OCI-LY3 (cell line): ENCODE measurements around the gene SHISA4.

Experiments
- H2AFZ ChIP-seq: fragments of 200-600, 300-600 bp; shearing (Covaris generic); 2 replicates; pipeline ENCODE4 v1.6.0; 2014; ENCODE audit warnings: antibody characterized with exemption, low read depth, low read length
- H3K27ac ChIP-seq: fragments of 200-600, 300-600 bp; sonication (generic); 2 replicates; pipeline ENCODE4 v1.5.1; 2014; ENCODE audit warnings: mild to moderate bottlenecking, low read length, moderate library complexity, mixed read lengths
- H3K27me3 ChIP-seq: fragments of 200-600, 300-600 bp; sonication (generic); 2 replicates; pipeline ENCODE4 v1.6.1; 2014; ENCODE audit warnings: low read depth, low read length, mixed read lengths
- H3K36me3 ChIP-seq: fragments of 200-600, 300-600 bp; sonication (generic); replicated peaks from 2 replicates; pipeline ENCODE3; 2014; ENCODE audit warnings: low read depth, low read length, mixed read lengths
- H3K4me1 ChIP-seq: fragments of 300-600, 200-600 bp; sonication (generic); 2 replicates; pipeline ENCODE4 v1.6.1; 2014; ENCODE audit warnings: low read length, mixed read lengths
- H3K4me2 ChIP-seq: fragments of 200-600, 300-600 bp; sonication (generic); 2 replicates; pipeline ENCODE4 v1.6.1; 2014; ENCODE audit warnings: low read length, mixed read lengths
- H3K4me3 ChIP-seq: fragments of 300-600, 200-600 bp; sonication (generic); 2 replicates; pipeline ENCODE4 v1.5.1; 2014; ENCODE audit warnings: antibody characterized with exemption, mild to moderate bottlenecking, low read length, moderate library complexity
- H3K79me2 ChIP-seq: fragments of 300-600, 200-600 bp; shearing (Covaris generic); 2 replicates; pipeline ENCODE4 v1.6.1; 2014; ENCODE audit warnings: mild to moderate bottlenecking, low read length, mixed read lengths
- H3K9ac ChIP-seq: fragments of 300-600, 200-600 bp; shearing (Covaris generic); 2 replicates; pipeline ENCODE4 v1.6.0; 2014; ENCODE audit warnings: mild to moderate bottlenecking, low read length, moderate library complexity
- H3K9me3 ChIP-seq: fragments of 200-600, 300-600 bp; shearing (Covaris generic); 2 replicates; pipeline ENCODE4 v1.6.1; 2014; ENCODE audit warnings: low read length, mixed read lengths; ENCODE audit not compliant: insufficient read depth
- H4K20me1 ChIP-seq: fragments of 200-600, 300-600 bp; sonication (generic); 2 replicates; pipeline ENCODE4 v1.6.1; 2016; ENCODE audit warnings: low read length, mixed read lengths; ENCODE audit not compliant: insufficient read depth
- CTCF ChIP-seq: fragments of 200-600, 300-600 bp; sonication (generic); IDR thresholded peaks from 2 replicates; pipeline ENCODE4 v1.5.1; 2014; ENCODE audit warnings: antibody characterized with exemption, low read length, low read depth
- EZH2phosphoT487 ChIP-seq: fragments of 200-600 bp; shearing (Covaris generic); IDR thresholded peaks from 2 replicates; pipeline ENCODE4 v1.6.1; 2018; ENCODE audit warnings: antibody characterized with exemption, mixed run types, low read depth

The SHISA4 gene

GRCh38 chr1:201892211-201892610, 3.5 kb downstream of the SHISA4 start:
- Histone ChIP-seq H3K9ac (no peak overlapping the region), H3K27ac (no peak overlapping the region), H3K9me3 (no peaks in the 10 kb centered on the region), H4K20me1 (no peaks in the 10 kb centered on the region), H3K4me3 (no peak overlapping the region), H3K27me3 (peaks cover 4% of the 10 kb centered on the region; the same call in 1 of the 2 replicates), H3K79me2 (no peaks in the 10 kb centered on the region), H3K36me3 (no peaks in the 10 kb centered on the region), H3K4me1 (peaks cover 5% of the 10 kb centered on the region; the same call in 1 of the 2 replicates), H2AFZ (no peak overlapping the region), H3K4me2 (no peak overlapping the region)
- TF ChIP-seq CTCF (no peak), EZH2phosphoT487 (no peak)

- Histone ChIP-seq H3K79me2 (no peaks in the 10 kb centered on the region), H3K4me1 (peaks cover 5% of the 10 kb centered on the region; the same call in 1 of the 2 replicates), H4K20me1 (no peaks in the 10 kb centered on the region), H3K4me2 (no peak overlapping the region), H3K4me3 (no peak overlapping the region), H3K9ac (no peak overlapping the region), H3K27me3 (peaks cover 4% of the 10 kb centered on the region; the same call in 1 of the 2 replicates), H2AFZ (no peak overlapping the region), H3K36me3 (no peaks in the 10 kb centered on the region), H3K27ac (no peak overlapping the region), H3K9me3 (no peaks in the 10 kb centered on the region)
- no peak for TF ChIP-seq EZH2phosphoT487
- no peak for TF ChIP-seq CTCF
These were observed 4.7 kb downstream of the SHISA4 start for GRCh38 chr1:201893431-201893830.

- H3K36me3 ChIP-seq: no peaks in the 10 kb centered on the region
- no peaks in the 10 kb centered on the region for H3K9me3 ChIP-seq
- H3K79me2 ChIP-seq: no peaks in the 10 kb centered on the region
- no peaks in the 10 kb centered on the region for H4K20me1 ChIP-seq
- no peak for TF ChIP-seq EZH2phosphoT487
- TF ChIP-seq CTCF: no peak
- no peak overlapping the region for H3K4me2 ChIP-seq
- no peak overlapping the region for H3K4me3 ChIP-seq
- H3K4me1 ChIP-seq: peaks cover 5% of the 10 kb centered on the region; the same call in 1 of the 2 replicates
- no peak overlapping the region for H3K9ac ChIP-seq
- H3K27me3 ChIP-seq: peaks cover 4% of the 10 kb centered on the region; the same call in 1 of the 2 replicates
- no peak overlapping the region for H2AFZ ChIP-seq
- H3K27ac ChIP-seq: no peak overlapping the region
These were observed 5.8 kb downstream of the SHISA4 start for GRCh38 chr1:201894343-201895119.

- Histone ChIP-seq H3K27ac (no peak overlapping the region), H3K4me1 (peaks cover 5% of the 10 kb centered on the region; the same call in 1 of the 2 replicates), H3K9me3 (no peaks in the 10 kb centered on the region), H3K4me2 (no peak overlapping the region), H3K79me2 (no peaks in the 10 kb centered on the region), H3K36me3 (no peaks in the 10 kb centered on the region), H3K27me3 (peaks cover 4% of the 10 kb centered on the region; the same call in 1 of the 2 replicates), H2AFZ (no peak overlapping the region), H3K9ac (no peak overlapping the region), H3K4me3 (no peak overlapping the region), H4K20me1 (no peaks in the 10 kb centered on the region)
- no peak for TF ChIP-seq CTCF
These were observed 6.5 kb downstream of the SHISA4 start for GRCh38 chr1:201895120-201895665.
